HepG2 (cell line): ENCODE data around the gene GPT2. TPM values are rescaled to one million over a fixed set of nuclear protein-coding genes. Genes with fewer than 3 reads are reported as not detected.

Experiments
- CBX2 ChIP-seq, 2 experiments: fragments of 200-600 bp in 1 of 2; sonication (generic); formaldehyde crosslinking in 1 of 2; IDR thresholded peaks; 2 replicates each; pipeline versions ENCODE4 v1.7.0 to v1.8.1; 2018 to 2022; ENCODE audit warnings: low read depth in 2 of 2, low read length in 1 of 2, mild to moderate bottlenecking in 1 of 2, missing genetic modification reagents in 1 of 2
- ELF3 ChIP-seq: IDR thresholded peaks from 2 replicates; pipeline ENCODE4 v1.6.1; 2016; ENCODE audit warnings: missing genetic modification reagents, missing compliant biosample characterization
- FOXC1 ChIP-seq: sonication (generic); formaldehyde crosslinking; IDR thresholded peaks from 2 replicates; pipeline ENCODE4 v1.8.0; 2022; ENCODE audit warnings: mild to moderate bottlenecking, missing genetic modification reagents, borderline replicate concordance
- ISL2 ChIP-seq: sonication (generic); formaldehyde crosslinking; IDR thresholded peaks from 2 replicates; pipeline ENCODE4 v1.5.0; 2020; ENCODE audit warnings: missing genetic modification reagents
- KDM4B ChIP-seq: sonication (generic); formaldehyde crosslinking; IDR thresholded peaks from 2 replicates; pipeline ENCODE4 v1.4.0; 2020; ENCODE audit warnings: missing genetic modification reagents
- POLR2AphosphoS2 ChIP-seq: IDR thresholded peaks from 2 replicates; pipeline ENCODE4 v1.6.1; 2011; ENCODE audit warnings: low read depth, low read length, improper control_type of control experiment
- PTBP1 ChIP-seq: fragments of 200-400 bp; formaldehyde crosslinking; IDR thresholded peaks from 2 replicates; pipeline ENCODE4 v1.6.1; 2018; ENCODE audit warnings: low read length, low read depth; ENCODE audit not compliant: poor library complexity, severe bottlenecking
- SALL2 ChIP-seq: sonication (generic); formaldehyde crosslinking; IDR thresholded peaks from 2 replicates; pipeline ENCODE4 v1.8.1; 2023; ENCODE audit warnings: mild to moderate bottlenecking, missing genetic modification reagents, inconsistent platforms
- TRIM24 ChIP-seq: sonication (generic); formaldehyde crosslinking; IDR thresholded peaks from 2 replicates; pipeline ENCODE4 v1.8.0; 2022; ENCODE audit warnings: mild to moderate bottlenecking, missing genetic modification reagents
- ZNF121 ChIP-seq: sonication (generic); formaldehyde crosslinking; IDR thresholded peaks from 2 replicates; pipeline ENCODE4 v1.5.0; 2020; ENCODE audit warnings: mild to moderate bottlenecking, missing genetic modification reagents
- ZNF569 ChIP-seq: sonication (generic); formaldehyde crosslinking; IDR thresholded peaks from 2 replicates; pipeline ENCODE4 v1.5.0; 2020; ENCODE audit warnings: mild to moderate bottlenecking, missing genetic modification reagents, moderate library complexity, borderline replicate concordance
- ZNF775 ChIP-seq: sonication (generic); formaldehyde crosslinking; IDR thresholded peaks from 2 replicates; pipeline ENCODE4 v1.4.0; 2020; ENCODE audit warnings: missing genetic modification reagents, mild to moderate bottlenecking, moderate library complexity, borderline replicate concordance
- polyA plus RNA-seq, 8 experiments: library from polyadenylated mRNA; depleted of rRNA in 3 of 8; stranded (reverse) in 7 of 8; unstranded in 1 of 8; fragments of >200 nt; fragmentation: Illumina TruSeq in 4 of 8; extraction: Trizol in 4 of 8; gene quantifications; 2 replicates each; pipeline versions ENCODE4 v1.2.1 to v1.2.3, GENCODE V29; 2011 to 2016; ENCODE audit warnings: low read depth in 4 of 8, missing spikeins in 1 of 8, mixed read lengths in 1 of 8; ENCODE audit not compliant: insufficient read depth in 1 of 8
- total RNA-seq, 5 experiments: library from RNA; depleted of rRNA; stranded (reverse); fragments of >200 nt; fragmentation: Illumina TruSeq; extraction: Trizol; gene quantifications; 2 replicates each; pipeline ENCODE4 v1.2.3, GENCODE V29; 2016; ENCODE audit warnings: low read depth in 1 of 5
- TF ChIP-seq, protein P1 (sequence below), 2 experiments: fragments of 450-650 bp in 1 of 2; sonication (generic) in 1 of 2; formaldehyde crosslinking in 1 of 2; IDR thresholded peaks; 2 replicates each; pipeline versions ENCODE4 v1.6.1 to v1.8.0; 2016 to 2022; ENCODE audit warnings: antibody characterized with exemption in 1 of 2, mild to moderate bottlenecking in 1 of 2, missing genetic modification reagents in 1 of 2
- TF ChIP-seq, protein P2 (sequence below): sonication (generic); formaldehyde crosslinking; IDR thresholded peaks from 2 replicates; pipeline ENCODE4 v1.4.0; 2020; ENCODE audit warnings: mild to moderate bottlenecking, missing genetic modification reagents
- TF ChIP-seq, protein P3 (sequence below): sonication (generic); formaldehyde crosslinking; IDR thresholded peaks from 2 replicates; pipeline ENCODE4 v1.5.0; 2020; ENCODE audit warnings: mild to moderate bottlenecking, missing genetic modification reagents

The GPT2 gene
- total and polyA plus RNA-seq, 2 of the 13 experiments (the other 11 are each of a cell fraction or from before 2014, with no cell fraction given) = 138 to 267 TPM

DNA sequence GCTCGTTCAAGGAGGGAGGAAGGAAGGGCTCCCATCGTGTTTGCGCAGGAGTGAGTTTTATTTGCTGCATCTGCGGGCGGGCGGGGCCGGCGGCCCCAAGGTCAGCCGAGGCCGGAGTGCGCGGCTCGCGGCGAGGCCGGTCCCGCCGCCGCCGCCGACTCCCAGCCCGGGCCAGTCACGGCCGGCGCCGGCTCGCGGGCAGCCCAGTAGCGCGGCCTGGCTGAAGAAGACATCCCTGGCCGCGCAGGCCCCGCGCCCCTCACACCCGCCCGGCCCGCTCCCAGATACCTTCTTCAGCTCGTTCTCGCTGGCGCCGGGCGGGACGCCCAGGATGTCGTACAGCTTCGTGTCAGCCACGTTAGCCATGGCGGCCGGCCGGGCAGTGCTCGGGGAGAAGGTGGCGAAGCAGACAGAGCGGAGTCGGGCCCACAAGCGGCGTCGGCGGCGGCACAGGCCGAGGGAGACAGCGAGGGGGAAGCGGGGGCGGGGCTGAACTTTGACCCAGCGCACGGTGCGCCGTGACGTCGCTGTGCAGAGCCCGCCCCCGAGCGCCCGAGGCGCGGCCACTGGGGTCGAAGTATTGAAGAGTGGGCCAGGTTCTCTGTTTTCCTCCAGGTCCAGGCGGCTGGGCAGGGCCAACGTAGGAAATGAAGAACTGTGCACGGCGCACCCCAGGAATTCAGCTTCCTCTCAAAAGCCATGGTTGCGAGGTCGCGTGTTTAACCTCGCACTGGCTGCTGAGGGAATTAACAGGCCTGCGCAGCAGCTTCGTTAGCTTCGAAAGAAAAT lies 89.2 kb downstream of the GPT2 start, which contains the start of gene DNAJA2 (continued):
- TF ChIP-seq, protein P1, sequence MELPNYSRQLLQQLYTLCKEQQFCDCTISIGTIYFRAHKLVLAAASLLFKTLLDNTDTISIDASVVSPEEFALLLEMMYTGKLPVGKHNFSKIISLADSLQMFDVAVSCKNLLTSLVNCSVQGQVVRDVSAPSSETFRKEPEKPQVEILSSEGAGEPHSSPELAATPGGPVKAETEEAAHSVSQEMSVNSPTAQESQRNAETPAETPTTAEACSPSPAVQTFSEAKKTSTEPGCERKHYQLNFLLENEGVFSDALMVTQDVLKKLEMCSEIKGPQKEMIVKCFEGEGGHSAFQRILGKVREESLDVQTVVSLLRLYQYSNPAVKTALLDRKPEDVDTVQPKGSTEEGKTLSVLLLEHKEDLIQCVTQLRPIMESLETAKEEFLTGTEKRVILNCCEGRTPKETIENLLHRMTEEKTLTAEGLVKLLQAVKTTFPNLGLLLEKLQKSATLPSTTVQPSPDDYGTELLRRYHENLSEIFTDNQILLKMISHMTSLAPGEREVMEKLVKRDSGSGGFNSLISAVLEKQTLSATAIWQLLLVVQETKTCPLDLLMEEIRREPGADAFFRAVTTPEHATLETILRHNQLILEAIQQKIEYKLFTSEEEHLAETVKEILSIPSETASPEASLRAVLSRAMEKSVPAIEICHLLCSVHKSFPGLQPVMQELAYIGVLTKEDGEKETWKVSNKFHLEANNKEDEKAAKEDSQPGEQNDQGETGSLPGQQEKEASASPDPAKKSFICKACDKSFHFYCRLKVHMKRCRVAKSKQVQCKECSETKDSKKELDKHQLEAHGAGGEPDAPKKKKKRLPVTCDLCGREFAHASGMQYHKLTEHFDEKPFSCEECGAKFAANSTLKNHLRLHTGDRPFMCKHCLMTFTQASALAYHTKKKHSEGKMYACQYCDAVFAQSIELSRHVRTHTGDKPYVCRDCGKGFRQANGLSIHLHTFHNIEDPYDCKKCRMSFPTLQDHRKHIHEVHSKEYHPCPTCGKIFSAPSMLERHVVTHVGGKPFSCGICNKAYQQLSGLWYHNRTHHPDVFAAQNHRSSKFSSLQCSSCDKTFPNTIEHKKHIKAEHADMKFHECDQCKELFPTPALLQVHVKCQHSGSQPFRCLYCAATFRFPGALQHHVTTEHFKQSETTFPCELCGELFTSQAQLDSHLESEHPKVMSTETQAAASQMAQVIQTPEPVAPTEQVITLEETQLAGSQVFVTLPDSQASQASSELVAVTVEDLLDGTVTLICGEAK (IDR thresholded peaks at IDR 0.05) = no peak
- TF ChIP-seq, protein P1 (CRISPR knock-in tag; IDR thresholded peaks at IDR 0.05) = peak; percentile 90
- TF ChIP-seq ZNF121 (no peak), PTBP1 (peak; percentile 90), FOXC1 (CRISPR knock-in tag) (peak; percentile 89; the same call in 1 of the 2 replicates), CBX2 (IDR thresholded peaks at IDR 0.05; ENCODE audit: low read depth, low read length) (no peak), CBX2 (CRISPR knock-in tag; IDR thresholded peaks at IDR 0.05; ENCODE audit: low read depth) (0 out of 2 replicates have a peak, but pooled peaks have one; percentile 27), ELF3 (CRISPR knock-in tag) (peak; percentile 76), ISL2 (CRISPR knock-in tag) (peak; percentile 86), TRIM24 (CRISPR knock-in tag) (no peak), KDM4B (peak; percentile 48), ZNF569 (CRISPR knock-in tag) (0 out of 2 replicates have a peak, but pooled peaks have one; percentile 64), POLR2AphosphoS2 (peak; percentile 64; the same call in 1 of the 2 replicates), ZNF775 (no peak; the same call in 1 of the 2 replicates), SALL2 (CRISPR knock-in tag) (peak; percentile 93)
- TF ChIP-seq, protein P2, sequence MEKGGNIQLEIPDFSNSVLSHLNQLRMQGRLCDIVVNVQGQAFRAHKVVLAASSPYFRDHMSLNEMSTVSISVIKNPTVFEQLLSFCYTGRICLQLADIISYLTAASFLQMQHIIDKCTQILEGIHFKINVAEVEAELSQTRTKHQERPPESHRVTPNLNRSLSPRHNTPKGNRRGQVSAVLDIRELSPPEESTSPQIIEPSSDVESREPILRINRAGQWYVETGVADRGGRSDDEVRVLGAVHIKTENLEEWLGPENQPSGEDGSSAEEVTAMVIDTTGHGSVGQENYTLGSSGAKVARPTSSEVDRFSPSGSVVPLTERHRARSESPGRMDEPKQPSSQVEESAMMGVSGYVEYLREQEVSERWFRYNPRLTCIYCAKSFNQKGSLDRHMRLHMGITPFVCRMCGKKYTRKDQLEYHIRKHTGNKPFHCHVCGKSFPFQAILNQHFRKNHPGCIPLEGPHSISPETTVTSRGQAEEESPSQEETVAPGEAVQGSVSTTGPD = no peak; the same call in 1 of the 2 replicates
- TF ChIP-seq, protein P3, sequence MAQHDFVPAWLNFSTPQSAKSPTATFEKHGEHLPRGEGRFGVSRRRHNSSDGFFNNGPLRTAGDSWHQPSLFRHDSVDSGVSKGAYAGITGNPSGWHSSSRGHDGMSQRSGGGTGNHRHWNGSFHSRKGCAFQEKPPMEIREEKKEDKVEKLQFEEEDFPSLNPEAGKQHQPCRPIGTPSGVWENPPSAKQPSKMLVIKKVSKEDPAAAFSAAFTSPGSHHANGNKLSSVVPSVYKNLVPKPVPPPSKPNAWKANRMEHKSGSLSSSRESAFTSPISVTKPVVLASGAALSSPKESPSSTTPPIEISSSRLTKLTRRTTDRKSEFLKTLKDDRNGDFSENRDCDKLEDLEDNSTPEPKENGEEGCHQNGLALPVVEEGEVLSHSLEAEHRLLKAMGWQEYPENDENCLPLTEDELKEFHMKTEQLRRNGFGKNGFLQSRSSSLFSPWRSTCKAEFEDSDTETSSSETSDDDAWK (CRISPR knock-in tag) = no peak
